NB4 (cell line): ENCODE data around the gene CREB3L1.
A peak's percentile ranks its signal among the peaks of the same experiment; 100 is the strongest.

Experiments
- DNase-seq: peaks from one replicate; pipeline ENCODE4 v3.0.0; 2010; ENCODE audit warnings: low read depth
- H3K4me3 ChIP-seq: one replicate; pipeline ENCODE4 v1.5.1; 2011; ENCODE audit warnings: mild to moderate bottlenecking, low read depth, low read length, moderate library complexity
- MYC ChIP-seq: IDR thresholded peaks from 2 replicates; pipeline ENCODE4 v1.6.1; 2011; ENCODE audit warnings: low read depth, low read length
- POLR2A ChIP-seq: IDR thresholded peaks from 2 replicates; pipeline ENCODE4 v1.6.1; 2011; ENCODE audit warnings: mild to moderate bottlenecking; ENCODE audit not compliant: insufficient read length; ENCODE audit errors: extremely low read depth
- TF ChIP-seq, protein P1 (sequence below): IDR thresholded peaks from 2 replicates; pipeline ENCODE4 v1.6.1; 2011; ENCODE audit warnings: low read depth, low read length
- TF ChIP-seq, protein P2 (sequence below): IDR thresholded peaks from one replicate; pipeline ENCODE4 v1.5.1; 2012; ENCODE audit warnings: low read depth, low read length

Gene CREB3L1

DNA sequence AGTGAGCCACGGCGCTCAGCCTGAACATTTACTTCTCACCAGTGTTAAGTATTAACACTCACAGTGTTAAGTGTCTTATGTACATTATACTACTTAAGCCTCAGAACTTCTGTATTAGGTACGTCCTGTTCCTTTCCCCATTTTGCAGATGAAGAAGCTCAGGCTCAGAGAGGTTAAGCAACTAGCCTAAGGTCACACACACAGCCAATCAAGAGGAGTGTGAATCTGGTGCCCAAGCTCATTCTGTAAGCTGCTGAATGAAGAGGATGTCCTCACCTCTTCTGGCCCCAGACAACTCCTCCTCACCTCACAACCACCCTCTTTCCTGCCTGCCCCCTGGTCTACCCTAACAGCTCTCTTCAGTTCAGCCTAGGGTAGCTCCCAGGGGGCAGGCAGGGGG, 29.9 kb downstream of the CREB3L1 start:
- H3K4me3 ChIP-seq = no peak overlapping the region
- DNase-seq = no peak
- TF ChIP-seq, protein P1, sequence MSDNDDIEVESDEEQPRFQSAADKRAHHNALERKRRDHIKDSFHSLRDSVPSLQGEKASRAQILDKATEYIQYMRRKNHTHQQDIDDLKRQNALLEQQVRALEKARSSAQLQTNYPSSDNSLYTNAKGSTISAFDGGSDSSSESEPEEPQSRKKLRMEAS = no peak
- no peak for TF ChIP-seq POLR2A
- no peak for TF ChIP-seq MYC
- TF ChIP-seq, protein P2, sequence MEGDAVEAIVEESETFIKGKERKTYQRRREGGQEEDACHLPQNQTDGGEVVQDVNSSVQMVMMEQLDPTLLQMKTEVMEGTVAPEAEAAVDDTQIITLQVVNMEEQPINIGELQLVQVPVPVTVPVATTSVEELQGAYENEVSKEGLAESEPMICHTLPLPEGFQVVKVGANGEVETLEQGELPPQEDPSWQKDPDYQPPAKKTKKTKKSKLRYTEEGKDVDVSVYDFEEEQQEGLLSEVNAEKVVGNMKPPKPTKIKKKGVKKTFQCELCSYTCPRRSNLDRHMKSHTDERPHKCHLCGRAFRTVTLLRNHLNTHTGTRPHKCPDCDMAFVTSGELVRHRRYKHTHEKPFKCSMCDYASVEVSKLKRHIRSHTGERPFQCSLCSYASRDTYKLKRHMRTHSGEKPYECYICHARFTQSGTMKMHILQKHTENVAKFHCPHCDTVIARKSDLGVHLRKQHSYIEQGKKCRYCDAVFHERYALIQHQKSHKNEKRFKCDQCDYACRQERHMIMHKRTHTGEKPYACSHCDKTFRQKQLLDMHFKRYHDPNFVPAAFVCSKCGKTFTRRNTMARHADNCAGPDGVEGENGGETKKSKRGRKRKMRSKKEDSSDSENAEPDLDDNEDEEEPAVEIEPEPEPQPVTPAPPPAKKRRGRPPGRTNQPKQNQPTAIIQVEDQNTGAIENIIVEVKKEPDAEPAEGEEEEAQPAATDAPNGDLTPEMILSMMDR = no peak

DNA sequence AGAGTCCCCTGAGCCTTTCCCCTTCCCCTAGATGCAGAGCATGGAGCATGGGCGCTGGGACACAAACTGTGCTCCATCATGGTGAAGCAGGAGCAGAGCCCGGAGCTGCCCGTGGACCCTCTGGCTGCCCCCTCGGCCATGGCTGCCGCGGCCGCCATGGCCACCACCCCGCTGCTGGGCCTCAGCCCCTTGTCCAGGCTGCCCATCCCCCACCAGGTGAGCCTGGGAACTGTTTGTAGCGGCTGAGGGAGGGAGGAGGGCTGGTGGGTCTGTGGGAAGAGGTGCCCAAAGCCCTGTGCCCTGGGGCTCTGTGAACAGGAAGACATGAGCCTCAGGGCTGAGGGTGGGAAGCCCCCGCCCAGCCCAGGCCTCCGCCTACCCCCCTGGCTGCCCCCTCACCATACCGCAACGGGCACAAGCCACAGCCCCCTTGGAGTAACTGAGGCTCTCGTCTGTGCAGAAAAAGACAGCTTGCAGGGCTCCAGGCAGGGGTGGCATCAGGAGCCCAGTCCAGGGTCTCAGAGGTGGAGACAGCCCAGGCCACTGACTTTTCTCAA, 30.4 kb downstream of the CREB3L1 start:
- DNase-seq = no peak
- H3K4me3 ChIP-seq = no peak overlapping the region
- TF ChIP-seq MYC (no peak), POLR2A (no peak)
- TF ChIP-seq, protein P1 = no peak
- TF ChIP-seq, protein P2 = no peak

DNA sequence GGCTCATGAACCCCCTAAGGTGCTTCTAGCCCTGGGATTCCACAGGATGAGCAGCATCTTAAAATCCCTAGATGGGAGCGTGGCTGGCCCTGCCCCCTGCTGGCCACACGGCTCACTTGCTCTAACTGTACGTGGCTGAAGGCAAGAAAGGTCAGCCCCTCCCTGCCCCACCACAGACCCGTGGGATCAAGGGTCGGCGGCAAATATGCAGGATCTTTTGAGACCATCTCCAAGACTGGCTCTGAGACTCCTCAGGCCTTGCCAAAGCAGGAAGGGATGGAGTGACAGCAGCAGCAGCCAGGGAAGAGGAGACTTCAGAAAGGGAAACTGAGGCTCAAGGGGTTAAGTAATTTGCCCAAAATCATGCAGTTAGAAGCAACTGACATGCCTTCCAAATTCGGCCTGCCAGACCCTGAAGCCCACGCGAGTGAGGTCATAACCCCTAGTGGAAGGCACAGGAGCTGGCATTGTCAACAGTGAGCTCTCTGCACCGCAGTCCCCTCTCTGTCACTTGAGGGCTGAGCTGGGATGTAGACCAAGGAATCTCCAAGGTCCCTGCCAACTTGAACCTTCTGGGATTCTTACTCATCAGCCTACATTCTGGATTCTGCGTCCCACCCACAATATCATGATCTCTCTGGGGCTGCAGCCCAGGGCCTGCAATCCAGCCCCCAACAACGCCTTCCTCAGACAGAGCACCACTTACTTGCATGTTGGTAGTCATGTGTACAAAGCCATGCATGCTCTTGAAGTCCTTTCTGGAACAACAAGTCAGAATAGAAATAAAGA, 31.4 kb downstream of the CREB3L1 start:
- TF ChIP-seq MYC = peak; percentile 25; the same call in 1 of the 2 replicates
- TF ChIP-seq POLR2A = no peak
- TF ChIP-seq, protein P2 = peak; percentile 76
- TF ChIP-seq, protein P1 = no peak
- no peak overlapping the region for H3K4me3 ChIP-seq
- peak; percentile 79 for DNase-seq

DNA sequence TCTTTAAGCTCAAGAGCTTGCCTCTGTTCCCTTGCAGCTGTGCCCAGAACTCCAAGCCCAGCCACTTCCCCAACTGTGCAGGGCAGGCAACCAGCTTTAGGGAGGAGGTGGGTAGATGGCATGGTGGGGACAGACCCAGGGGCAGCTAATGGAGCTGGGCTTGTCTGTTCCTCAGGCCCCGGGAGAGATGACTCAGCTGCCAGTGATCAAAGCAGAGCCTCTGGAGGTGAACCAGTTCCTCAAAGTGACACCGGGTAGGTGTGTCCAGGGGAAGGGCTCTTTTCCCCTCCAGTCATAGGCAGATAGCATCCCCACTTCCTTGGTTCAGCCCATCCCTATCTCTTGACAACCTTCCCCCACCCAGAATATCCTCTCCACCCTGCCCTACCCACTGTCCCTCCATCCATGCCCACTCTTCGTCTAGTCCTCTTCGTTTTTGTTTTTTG, 32.4 kb downstream of the CREB3L1 start:
- no peak overlapping the region for H3K4me3 ChIP-seq
- TF ChIP-seq MYC (peak; percentile 22; the same call in 1 of the 2 replicates), POLR2A (no peak)
- TF ChIP-seq, protein P1 = no peak
- TF ChIP-seq, protein P2 = no peak
- DNase-seq = peak; percentile 93

DNA sequence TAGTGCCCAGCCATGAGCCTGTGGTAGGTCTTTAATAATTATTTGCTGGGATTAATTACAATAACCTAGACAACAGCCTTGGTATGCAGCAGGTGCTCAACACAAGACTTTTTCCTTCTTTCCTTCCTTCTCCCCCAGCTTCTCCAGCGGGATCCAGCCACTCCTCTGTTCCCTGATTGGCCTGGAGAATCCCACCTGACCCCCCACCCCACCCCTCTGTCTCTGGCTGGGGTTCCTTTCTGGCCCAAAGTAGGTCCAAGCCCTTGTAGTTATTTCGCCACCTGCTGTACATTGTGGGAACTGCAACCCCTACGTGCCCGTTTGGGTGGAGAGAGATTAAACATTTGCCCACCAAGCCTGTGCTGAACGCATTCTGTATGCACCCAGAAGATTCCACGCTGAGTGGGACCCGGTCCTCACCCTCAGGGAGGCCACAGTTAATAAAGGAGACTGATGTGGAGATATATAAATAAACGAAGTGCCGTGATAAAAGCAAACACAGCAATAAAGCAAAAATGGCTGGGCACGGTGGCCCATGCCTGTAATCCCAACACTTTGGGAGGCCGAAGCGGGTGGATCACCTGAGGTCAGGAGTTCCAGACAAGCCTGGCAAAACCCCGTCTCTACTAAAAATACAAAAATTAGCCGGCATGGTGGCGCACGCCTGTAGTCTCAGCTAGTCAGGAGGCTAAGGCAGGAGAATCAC, 37.7 kb downstream of the CREB3L1 start:
- peak; percentile 78 for DNase-seq
- H3K4me3 ChIP-seq = no peak overlapping the region
- TF ChIP-seq, protein P1 = no peak
- TF ChIP-seq, protein P2 = peak; percentile 96
- no peak for TF ChIP-seq POLR2A
